HCT116 (cell line): ENCODE measurements around the gene NR6A1. TPM values are rescaled to one million over a fixed set of nuclear protein-coding genes. Genes with fewer than 3 reads are reported as not detected.

Experiments
- ATAC-seq: fragments of 200-7000 bp; cut with Tn5 transposase; 2 replicates; pipeline ENCODE4 v1.9.1; 2020; ENCODE audit warnings: mild to moderate bottlenecking, moderate library complexity
- BruUV-seq: library from RNA; stranded (reverse); fragments of 400-500 nt; replicated peaks from 2 replicates; lab custom pipeline; 2021; lab: Mats Ljungman, UMichigan
- CTCF ChIA-PET: fragments of 300-600 bp; sonication (Branson Sonifier 250); formaldehyde crosslinking; loops from one replicate; lab custom pipeline; 2021; ENCODE audit warnings: antibody characterized with exemption; lab: Charles Lee
- POLR2A ChIA-PET: fragments of 300-600, 350-600 bp; sonication (Branson Sonifier 250); formaldehyde crosslinking; loops from one replicate; lab custom pipeline; 2021; ENCODE audit warnings: antibody characterized with exemption; lab: Charles Lee
- RAD21 ChIA-PET, 2 experiments: fragments of 300-600 bp; sonication (Branson Sonifier 250); formaldehyde crosslinking; loops; one replicate each; lab custom pipeline; 2023; ENCODE audit warnings: low total read pairs in 2 of 2; ENCODE audit not compliant: uncharacterized antibody in 2 of 2, unreplicated experiment in 2 of 2, low non-redundant PET in 1 of 2; lab: Charles Lee
- DNase-seq: peaks from one replicate; pipeline ENCODE4 v3.0.0-alpha.2; 2010; ENCODE audit warnings: low read depth, low spot score
- H2AFZ ChIP-seq: fragments of 200-600 bp; shearing (Covaris generic), sonication (generic); 2 replicates; pipeline ENCODE4 v1.6.1; 2017; ENCODE audit warnings: low read depth, mixed run types, mixed read lengths, antibody characterized with exemption, low read length; ENCODE audit not compliant: poor library complexity, severe bottlenecking
- H3K27ac ChIP-seq: 2 replicates; pipeline ENCODE4 v1.5.1; 2012; ENCODE audit warnings: low read depth, low read length
- H3K27me3 ChIP-seq: fragments of 200-600 bp; sonication (generic); 2 replicates; pipeline ENCODE4 v1.6.1; 2016; ENCODE audit warnings: mixed run types, low read length, mixed read lengths; ENCODE audit not compliant: insufficient read depth
- H3K36me3 ChIP-seq, 2 experiments: fragments of 200-500 bp in 1 of 2; fragments of 200-600 bp in 1 of 2; sonication (Bioruptor generic) in 1 of 2; sonication (generic) in 1 of 2; 2 replicates each; pipeline versions ENCODE4 v1.5.1 to v1.6.1; 2014 to 2016; ENCODE audit warnings: low read length in 2 of 2, inconsistent platforms in 1 of 2, mixed read lengths in 1 of 2, mixed run types in 1 of 2; ENCODE audit not compliant: insufficient read depth in 2 of 2, control insufficient read depth in 1 of 2
- H3K4me1 ChIP-seq, 2 experiments: fragments of 200-600 bp in 1 of 2; sonication (generic) in 1 of 2; 2 replicates each; pipeline versions ENCODE4 v1.5.1 to v1.6.1; 2012 to 2017; ENCODE audit warnings: low read length in 2 of 2, inconsistent platforms in 1 of 2, mild to moderate bottlenecking in 1 of 2, mixed read lengths in 1 of 2, mixed run types in 1 of 2, moderate library complexity in 1 of 2; ENCODE audit not compliant: insufficient read depth in 2 of 2, control insufficient read depth in 1 of 2
- H3K4me2 ChIP-seq: fragments of 200-600 bp; sonication (generic); 2 replicates; pipeline ENCODE4 v1.6.1; 2017; ENCODE audit warnings: mixed run types, low read length, mixed read lengths
- H3K4me3 ChIP-seq, 2 experiments: fragments of 200-600 bp in 1 of 2; sonication (generic) in 1 of 2; replicated peaks in 1 of 2; 2 replicates each; pipeline ENCODE4 v1.5.1; 2011 to 2016; ENCODE audit warnings: low read length in 2 of 2, control low read depth in 1 of 2, low read depth in 1 of 2, mild to moderate bottlenecking in 1 of 2, mixed read lengths in 1 of 2, mixed run types in 1 of 2
- H3K79me2 ChIP-seq: fragments of 200-600 bp; sonication (generic); 2 replicates; pipeline ENCODE4 v1.6.1; 2017; ENCODE audit warnings: mild to moderate bottlenecking, mixed run types, low read length, moderate library complexity, mixed read lengths; ENCODE audit not compliant: insufficient read depth
- H3K9ac ChIP-seq: fragments of 200-600 bp; sonication (generic); 2 replicates; pipeline ENCODE4 v1.6.1; 2016; ENCODE audit warnings: low read length, mixed read lengths
- H3K9me2 ChIP-seq: fragments of 200-600 bp; sonication (generic), shearing (Covaris generic); 2 replicates; pipeline ENCODE4 v1.6.1; 2017; ENCODE audit warnings: mixed run types, mild to moderate bottlenecking, moderate library complexity; ENCODE audit not compliant: insufficient read depth
- H3K9me3 ChIP-seq, 2 experiments: fragments of 200-500 bp in 1 of 2; fragments of 200-600 bp in 1 of 2; sonication (Bioruptor generic) in 1 of 2; sonication (generic) in 1 of 2; 2 replicates each; pipeline ENCODE4 v1.6.1; 2014 to 2017; ENCODE audit warnings: low read length in 2 of 2, mixed read lengths in 2 of 2, inconsistent platforms in 1 of 2, low read depth in 1 of 2, mild to moderate bottlenecking in 1 of 2, mixed run types in 1 of 2, moderate library complexity in 1 of 2; ENCODE audit not compliant: control insufficient read depth in 1 of 2, insufficient read depth in 1 of 2
- H4K20me1 ChIP-seq: fragments of 200-600 bp; sonication (generic), shearing (Covaris generic); 2 replicates; pipeline ENCODE4 v1.6.1; 2017; ENCODE audit warnings: mixed run types, mild to moderate bottlenecking, moderate library complexity; ENCODE audit not compliant: insufficient read depth
- CBX3 ChIP-seq: IDR thresholded peaks from 2 replicates; pipeline ENCODE4 v1.6.1; 2012; ENCODE audit warnings: low read depth
- CEBPB ChIP-seq: IDR thresholded peaks from 2 replicates; pipeline ENCODE4 v1.6.1; 2012; ENCODE audit warnings: low read depth
- EGR1 ChIP-seq: IDR thresholded peaks from 2 replicates; pipeline ENCODE4 v1.6.1; 2012; ENCODE audit warnings: low read depth
- ELF1 ChIP-seq: IDR thresholded peaks from 2 replicates; pipeline ENCODE4 v1.6.1; 2012; ENCODE audit warnings: low read depth, borderline replicate concordance
- EZH2 ChIP-seq: fragments of 200-600 bp; sonication (generic); IDR thresholded peaks from 2 replicates; pipeline ENCODE4 v1.6.1; 2017; ENCODE audit warnings: antibody characterized with exemption, mixed run types
- EZH2phosphoT487 ChIP-seq: fragments of 200-600 bp; IDR thresholded peaks from 2 replicates; pipeline ENCODE4 v1.6.1; 2018; ENCODE audit warnings: antibody characterized with exemption, borderline replicate concordance
- FOSL1 ChIP-seq: IDR thresholded peaks from 2 replicates; pipeline ENCODE4 v1.6.1; 2012; ENCODE audit warnings: low read depth
- JUND ChIP-seq: IDR thresholded peaks from 2 replicates; pipeline ENCODE4 v1.6.1; 2012
- MAX ChIP-seq: IDR thresholded peaks from 2 replicates; pipeline ENCODE4 v1.6.1; 2012
- POLR2A ChIP-seq: IDR thresholded peaks from 2 replicates; pipeline ENCODE4 v1.7.0; 2011; ENCODE audit warnings: borderline replicate concordance; ENCODE audit not compliant: insufficient read depth, insufficient read length; ENCODE audit errors: extremely low read depth
- POLR2AphosphoS5 ChIP-seq: IDR thresholded peaks from 2 replicates; pipeline ENCODE4 v1.6.1; 2011; ENCODE audit warnings: mild to moderate bottlenecking, low read depth, low read length, moderate library complexity
- REST ChIP-seq: IDR thresholded peaks from 2 replicates; pipeline ENCODE4 v1.6.1; 2012; ENCODE audit warnings: low read depth
- SIN3A ChIP-seq: IDR thresholded peaks from 2 replicates; pipeline ENCODE4 v1.6.1; 2012; ENCODE audit warnings: low read depth
- SP1 ChIP-seq: IDR thresholded peaks from 2 replicates; pipeline ENCODE4 v1.6.1; 2012; ENCODE audit warnings: low read depth
- TCF7L2 ChIP-seq: IDR thresholded peaks from 2 replicates; pipeline ENCODE4 v1.7.0; 2011; ENCODE audit warnings: borderline replicate concordance, inconsistent platforms; ENCODE audit not compliant: insufficient read depth, insufficient read length; ENCODE audit errors: extremely low read depth
- YY1 ChIP-seq: IDR thresholded peaks from 2 replicates; pipeline ENCODE4 v1.6.1; 2011; ENCODE audit warnings: low read length, low read depth, moderate library complexity, mild to moderate bottlenecking; ENCODE audit not compliant: insufficient replicate concordance; ENCODE audit errors: extremely low read depth
- ZBTB33 ChIP-seq: IDR thresholded peaks from 2 replicates; pipeline ENCODE4 v1.6.1; 2011; ENCODE audit warnings: mild to moderate bottlenecking, low read length, moderate library complexity; ENCODE audit not compliant: insufficient replicate concordance; ENCODE audit errors: extremely low read depth
- intact Hi-C: fragments of 100-400 bp; cut with micrococcal nuclease; formaldehyde crosslinking; loops from 2 replicates; pipeline ENCODE4 v1.10.0; 2022
- total RNA-seq: library from RNA; stranded (reverse); gene quantifications from one replicate; pipeline ENCODE4 v1.2.1, GENCODE V29; 2021; ENCODE audit not compliant: unreplicated experiment

The NR6A1 gene
- total RNA-seq, 1 experiment from 2014 or later = 9.9 TPM

DNA sequence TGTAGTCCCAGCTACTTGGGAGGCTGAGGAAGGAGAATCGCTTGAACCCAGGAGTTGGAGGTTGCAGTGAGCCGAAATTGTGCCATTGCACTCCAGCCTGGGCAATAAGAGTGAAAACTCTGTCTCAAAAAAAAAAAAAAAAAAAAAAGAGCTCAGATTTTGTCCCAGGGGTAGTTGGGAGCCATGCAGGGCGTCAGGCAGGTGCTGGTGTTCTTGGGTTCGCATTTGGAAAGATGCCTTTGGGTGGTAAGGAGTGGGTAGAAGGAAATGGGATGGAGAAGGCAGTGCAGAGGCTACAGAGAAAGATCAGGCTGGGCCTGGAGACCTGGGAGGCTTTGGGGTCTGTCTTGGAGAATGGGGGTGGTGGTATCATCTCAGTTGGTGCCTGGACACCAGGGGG, 297.0 kb downstream of the NR6A1 start:
- Histone ChIP-seq H4K20me1 (no peaks in the 10 kb centered on the region), H3K4me1 (peaks cover 5 to 9% of the 10 kb centered on the region in 2 experiments), H3K27me3 (no peaks in the 10 kb centered on the region), H3K9me2 (no peaks in the 10 kb centered on the region), H2AFZ (no peak overlapping the region), H3K27ac (no peak overlapping the region), H3K79me2 (no peaks in the 10 kb centered on the region), H3K4me2 (no peak overlapping the region), H3K9me3 (no peaks in the 10 kb centered on the region), H3K4me3 (no peak overlapping the region), H3K9ac (no peak overlapping the region), H3K36me3 (no peaks in the 10 kb centered on the region)
- no TSS peak for BruUV-seq
- POLR2A ChIA-PET = no interaction called here
- CTCF ChIA-PET = no interaction called here
- no peak for ATAC-seq
- intact Hi-C loops = no loop called here
- RAD21 ChIA-PET = no interaction called here
- TF ChIP-seq EZH2phosphoT487 (no peak), POLR2A (no peak), SP1 (no peak), POLR2AphosphoS5 (no peak), YY1 (no peak), SIN3A (no peak), MAX (no peak), TCF7L2 (no peak), ZBTB33 (no peak), JUND (no peak), CBX3 (no peak), EGR1 (no peak), FOSL1 (no peak), REST (no peak), CEBPB (no peak), ELF1 (no peak), EZH2 (no peak)
- no peak for DNase-seq
